IMR-90 (cell line): ENCODE measurements around the gene MEF2C. TPM values are rescaled to one million over a fixed set of nuclear protein-coding genes. Genes with fewer than 3 reads are reported as not detected.

Experiments
- ATAC-seq: fragments of 200-7000 bp; cut with Tn5 transposase; 2 replicates; pipeline ENCODE4 v1.9.1; 2020; ENCODE audit warnings: low read depth, mild to moderate bottlenecking, moderate library complexity
- BruUV-seq: library from RNA; stranded (reverse); fragments of 400-500 nt; replicated peaks from 2 replicates; lab custom pipeline; 2021; lab: Mats Ljungman, UMichigan
- CTCF ChIA-PET: fragments of 300-600 bp; formaldehyde crosslinking; extraction: SDS; loops from one replicate; lab custom pipeline; 2021; ENCODE audit warnings: antibody characterized with exemption; lab: Yijun Ruan, JAX
- POLR2A ChIA-PET: fragments of 300-600 bp; sonication (Branson Sonifier 250); formaldehyde crosslinking; loops from one replicate; lab custom pipeline; 2022; ENCODE audit warnings: antibody characterized with exemption; ENCODE audit not compliant: unreplicated experiment; lab: Charles Lee
- DNase-seq: peaks from one replicate; pipeline ENCODE4 v3.0.0; 2013
- H2AFZ ChIP-seq: replicated peaks from 2 replicates; pipeline ENCODE3; 2013; ENCODE audit warnings: low read length, mild to moderate bottlenecking; ENCODE audit not compliant: poor library complexity
- H2AK5ac ChIP-seq: 2 replicates; pipeline ENCODE4 v1.6.1; 2013; ENCODE audit warnings: low read depth, low read length, inconsistent platforms
- H2AK9ac ChIP-seq: replicated peaks from 2 replicates; pipeline ENCODE3; 2013; ENCODE audit warnings: mild to moderate bottlenecking, low read depth, low read length, moderate library complexity; ENCODE audit not compliant: poor library complexity
- H2BK120ac ChIP-seq: 2 replicates; pipeline ENCODE4 v1.6.1; 2013; ENCODE audit warnings: low read depth, low read length, inconsistent platforms
- H2BK15ac ChIP-seq: 3 replicates; pipeline ENCODE4 v1.6.1; 2013; ENCODE audit warnings: low read depth, low read length, inconsistent platforms
- H2BK20ac ChIP-seq: 2 replicates; pipeline ENCODE4 v1.6.1; 2013; ENCODE audit warnings: low read depth, mild to moderate bottlenecking, inconsistent platforms, low read length, moderate library complexity
- H2BK5ac ChIP-seq: 2 replicates; pipeline ENCODE4 v1.6.1; 2013; ENCODE audit warnings: mild to moderate bottlenecking, low read depth, low read length, inconsistent platforms; ENCODE audit not compliant: poor library complexity, severe bottlenecking
- H3K14ac ChIP-seq: replicated peaks from 2 replicates; pipeline ENCODE4 v1.6.1; 2013; ENCODE audit warnings: low read depth, low read length, inconsistent platforms
- H3K18ac ChIP-seq: 2 replicates; pipeline ENCODE4 v1.6.1; 2013; ENCODE audit warnings: low read depth, low read length, control low read depth
- H3K23ac ChIP-seq: 2 replicates; pipeline ENCODE4 v1.6.1; 2013; ENCODE audit warnings: low read depth, low read length, inconsistent platforms
- H3K27ac ChIP-seq: 2 replicates; pipeline ENCODE4 v1.5.1; 2013; ENCODE audit warnings: mild to moderate bottlenecking, control low read depth, low read length; ENCODE audit not compliant: insufficient read depth
- H3K27me3 ChIP-seq: 2 replicates; pipeline ENCODE4 v1.6.1; 2013; ENCODE audit warnings: low read length; ENCODE audit not compliant: control insufficient read depth, insufficient read depth
- H3K36me3 ChIP-seq: 2 replicates; pipeline ENCODE4 v1.6.1; 2013; ENCODE audit warnings: low read length, mixed read lengths; ENCODE audit not compliant: control insufficient read depth, insufficient read depth
- H3K4ac ChIP-seq: 2 replicates; pipeline ENCODE4 v1.6.1; 2013; ENCODE audit warnings: low read depth, low read length, inconsistent platforms
- H3K4me1 ChIP-seq: 2 replicates; pipeline ENCODE4 v1.6.1; 2013; ENCODE audit warnings: low read length, mixed read lengths; ENCODE audit not compliant: control insufficient read depth, insufficient read depth
- H3K4me2 ChIP-seq: 2 replicates; pipeline ENCODE4 v1.6.1; 2013; ENCODE audit warnings: low read depth, mild to moderate bottlenecking, control low read depth, low read length, moderate library complexity
- H3K4me3 ChIP-seq: 2 replicates; pipeline ENCODE4 v1.5.1; 2013; ENCODE audit warnings: low read depth, mild to moderate bottlenecking, control low read depth, low read length, moderate library complexity; ENCODE audit not compliant: insufficient read depth
- H3K56ac ChIP-seq: 2 replicates; pipeline ENCODE4 v1.6.1; 2013; ENCODE audit warnings: low read length, inconsistent platforms; ENCODE audit not compliant: insufficient read depth; ENCODE audit errors: extremely low read depth
- H3K79me1 ChIP-seq, 2 experiments: 2 replicates each; pipeline ENCODE4 v1.6.1; 2013; ENCODE audit warnings: low read length in 2 of 2, inconsistent platforms in 1 of 2, low read depth in 1 of 2
- H3K9ac ChIP-seq: 2 replicates; pipeline ENCODE4 v1.6.1; 2013; ENCODE audit warnings: low read depth, low read length, control low read depth
- H3K9me1 ChIP-seq: 2 replicates; pipeline ENCODE4 v1.6.1; 2013; ENCODE audit warnings: low read length, inconsistent platforms; ENCODE audit not compliant: insufficient read depth
- H3K9me3 ChIP-seq: 2 replicates; pipeline ENCODE4 v1.6.1; 2013; ENCODE audit warnings: low read length; ENCODE audit not compliant: control insufficient read depth, insufficient read depth
- H4K20me1 ChIP-seq: 2 replicates; pipeline ENCODE4 v1.6.1; 2013; ENCODE audit warnings: low read length, inconsistent platforms; ENCODE audit not compliant: insufficient read depth
- H4K5ac ChIP-seq: 2 replicates; pipeline ENCODE4 v1.6.1; 2013; ENCODE audit warnings: mild to moderate bottlenecking, low read depth, low read length, control low read depth
- H4K8ac ChIP-seq, 2 experiments: 2 replicates each; pipeline ENCODE4 v1.6.1; 2013; ENCODE audit warnings: low read depth in 2 of 2, low read length in 2 of 2, control low read depth in 1 of 2, inconsistent platforms in 1 of 2
- H4K91ac ChIP-seq: 2 replicates; pipeline ENCODE4 v1.6.1; 2013; ENCODE audit warnings: low read depth, low read length, inconsistent platforms; ENCODE audit not compliant: insufficient read depth
- BHLHE40 ChIP-seq: fragments of 150-350 bp; IDR thresholded peaks from 2 replicates; pipeline ENCODE4 v1.6.1; 2016; ENCODE audit warnings: mild to moderate bottlenecking, low read depth, low read length
- CEBPB ChIP-seq: IDR thresholded peaks from 2 replicates; pipeline ENCODE4 v1.6.1; 2012; ENCODE audit warnings: low read depth, low read length, improper control_type of control experiment
- CHD1 ChIP-seq: IDR thresholded peaks from 2 replicates; pipeline ENCODE4 v1.6.1; 2012; ENCODE audit warnings: low read depth, low read length, improper control_type of control experiment
- CTCF ChIP-seq: conservative IDR thresholded peaks from 2 replicates; pipeline ENCODE4 v1.5.1; 2012; ENCODE audit warnings: mild to moderate bottlenecking, low read depth, low read length, improper control_type of control experiment
- ELK1 ChIP-seq: fragments of 150-350 bp; IDR thresholded peaks from 2 replicates; pipeline ENCODE4 v1.6.1; 2016; ENCODE audit warnings: low read depth, mild to moderate bottlenecking, low read length, moderate library complexity, borderline replicate concordance
- FOS ChIP-seq: fragments of 150-350 bp; IDR thresholded peaks from 2 replicates; pipeline ENCODE4 v1.6.1; 2016; ENCODE audit warnings: low read depth, low read length
- MAFK ChIP-seq: IDR thresholded peaks from 2 replicates; pipeline ENCODE4 v1.6.1; 2012; ENCODE audit warnings: low read depth, low read length, improper control_type of control experiment
- MAZ ChIP-seq: IDR thresholded peaks from 2 replicates; pipeline ENCODE4 v1.6.1; 2012; ENCODE audit warnings: low read depth, mild to moderate bottlenecking, low read length, improper control_type of control experiment, moderate library complexity, borderline replicate concordance
- MXI1 ChIP-seq: IDR thresholded peaks from 2 replicates; pipeline ENCODE4 v1.6.1; 2012; ENCODE audit warnings: low read depth, mild to moderate bottlenecking, low read length, moderate library complexity, borderline replicate concordance
- NFE2L2 ChIP-seq: fragments of 150-350 bp; IDR thresholded peaks from 2 replicates; pipeline ENCODE4 v1.6.1; 2016; ENCODE audit warnings: low read depth, mild to moderate bottlenecking, low read length
- POLR2A ChIP-seq: IDR thresholded peaks from 2 replicates; pipeline ENCODE4 v1.6.1; 2012; ENCODE audit warnings: mild to moderate bottlenecking, low read depth, low read length
- RAD21 ChIP-seq: IDR thresholded peaks from 2 replicates; pipeline ENCODE4 v1.6.1; 2012; ENCODE audit warnings: low read length, improper control_type of control experiment
- RCOR1 ChIP-seq: IDR thresholded peaks from 2 replicates; pipeline ENCODE4 v1.6.1; 2012; ENCODE audit warnings: mild to moderate bottlenecking, low read length, improper control_type of control experiment; ENCODE audit not compliant: insufficient replicate concordance
- RFX5 ChIP-seq: IDR thresholded peaks from 2 replicates; pipeline ENCODE4 v1.8.0; 2012; ENCODE audit warnings: low read depth, mild to moderate bottlenecking, low read length, moderate library complexity
- SMC3 ChIP-seq: fragments of 150-350 bp; IDR thresholded peaks from 2 replicates; pipeline ENCODE4 v1.6.1; 2016; ENCODE audit warnings: low read depth, mild to moderate bottlenecking, antibody characterized with exemption, low read length, moderate library complexity
- USF2 ChIP-seq: fragments of 150-350 bp; IDR thresholded peaks from 2 replicates; pipeline ENCODE4 v1.6.1; 2017; ENCODE audit warnings: mild to moderate bottlenecking, antibody characterized with exemption, low read length, low read depth
- WGBS, 2 experiments: methylation state at CpG; one replicate each; pipeline versions ENCODE4 v1.1.5 to v1.1.7; 2013; ENCODE audit warnings: missing lambda C conversion rate in 2 of 2; ENCODE audit not compliant: insufficient read length in 1 of 2; ENCODE audit errors: extremely low coverage in 2 of 2; 5-methylcytosine and 5-hydroxymethylcytosine counted together
- dilution Hi-C: fragments of 300-500 bp; cut with HindIII; formaldehyde crosslinking; loops from one replicate; pipeline ENCODE4 v1.14.3; 2018; ENCODE audit warnings: low sequenced_read_pairs; ENCODE audit not compliant: unreplicated experiment
- in situ Hi-C: fragments of 300-500 bp; cut with MboI; formaldehyde crosslinking; loops from 3 replicates; pipeline ENCODE4 v1.14.3; 2019; ENCODE audit warnings: low sequenced_read_pairs, inconsistent platforms, mixed read lengths
- intact Hi-C: fragments of 100-400 bp; cut with micrococcal nuclease; formaldehyde crosslinking; loops from 2 replicates; pipeline ENCODE4 v1.10.0; 2022
- polyA plus RNA-seq, 3 experiments: library from polyadenylated mRNA; depleted of rRNA; stranded (reverse); fragments of >200 nt; gene quantifications; 2 replicates each; pipeline ENCODE4 v1.2.3, GENCODE V29; 2012; ENCODE audit warnings: low replicate concordance in 1 of 3
- total RNA-seq: library from RNA; depleted of rRNA; stranded (reverse); fragments of >200 nt; gene quantifications from 2 replicates; pipeline ENCODE4 v1.2.3, GENCODE V29; 2012

MEF2C gene
- total and polyA plus RNA-seq, 2 of the 4 experiments (the other 2 are of a cell fraction), result 1.5 to 6.8 TPM

- dilution Hi-C loops (no loop called here), in situ Hi-C loops (no loop called here), intact Hi-C loops (loop anchor here (10.0 kb wide), 1 partner anchor 162 kb away; no protein-coding TSS in a partner anchor)
- no peaks in the 10 kb centered on the region for H3K27me3 ChIP-seq
- no peak overlapping the region for H3K4ac ChIP-seq
- no peaks in the 10 kb centered on the region for H3K9me3 ChIP-seq
- no peak overlapping the region for H4K8ac ChIP-seq
- no peak for ATAC-seq
- no peak overlapping the region for H3K27ac ChIP-seq
- no peak overlapping the region for H4K5ac ChIP-seq
- H2BK20ac ChIP-seq, result no peak overlapping the region
- no peak overlapping the region for H4K91ac ChIP-seq
- no peak overlapping the region for H2BK120ac ChIP-seq
- WGBS, 2 experiments, result 100% methylated on average over 2 of the region's 4 CpGs; no CpG with 5 or more reads in 1 of the 2 experiments
- no peak overlapping the region for H3K9ac ChIP-seq
- no peak overlapping the region for H2BK15ac ChIP-seq
- H3K18ac ChIP-seq, result no peak overlapping the region
- DNase-seq, result no peak
- no TSS peak for BruUV-seq
- H3K79me1 ChIP-seq, result 0 out of 4 replicates have a peak, but pooled peaks cover 0 to under 1% of the 10 kb centered on the region in 2 experiments
- no peaks in the 10 kb centered on the region for H3K36me3 ChIP-seq
- no peak overlapping the region for H2BK5ac ChIP-seq
- H3K23ac ChIP-seq, result no peak overlapping the region
- no peak overlapping the region for H3K14ac ChIP-seq
- ChIA-PET POLR2A (no interaction called here), CTCF (no interaction called here)
- no peaks in the 10 kb centered on the region for H4K20me1 ChIP-seq
- no peak overlapping the region for H3K4me3 ChIP-seq
- peaks cover 5% of the 10 kb centered on the region; the same call in 1 of the 2 replicates for H3K9me1 ChIP-seq
- no peak overlapping the region for H2AFZ ChIP-seq
- no peak overlapping the region for H2AK5ac ChIP-seq
- no peak overlapping the region for H2AK9ac ChIP-seq
- H3K56ac ChIP-seq, result no peak overlapping the region
- no peak overlapping the region for H3K4me2 ChIP-seq
- TF ChIP-seq FOS (no peak), MAFK (no peak), BHLHE40 (no peak), USF2 (no peak), POLR2A (no peak), RCOR1 (no peak), CHD1 (no peak), CTCF (no peak), ELK1 (no peak), CEBPB (no peak), RFX5 (no peak), RAD21 (no peak), MXI1 (no peak), NFE2L2 (no peak), MAZ (no peak), SMC3 (no peak)
- peaks cover 6% of the 10 kb centered on the region; the same call in 1 of the 2 replicates for H3K4me1 ChIP-seq
Observed at GRCh38 chr5:88782571-88782970, 100.4 kb downstream of the MEF2C start.
